Hepatocyte (in vitro differentiated cells): ENCODE results near the gene ITSN1. TPM values are rescaled to one million over a fixed set of nuclear protein-coding genes. Genes with fewer than 3 reads are reported as not detected.

Source experiments
- DNase-seq: peaks from one replicate; pipeline ENCODE4 v3.0.0-alpha.2; 2016; ENCODE audit warnings: low spot score
- H2AFZ ChIP-seq: fragments of 200-600 bp; sonication (generic); 2 replicates; pipeline ENCODE4 v1.6.0; 2016; ENCODE audit warnings: antibody characterized with exemption, mild to moderate bottlenecking
- H3K27ac ChIP-seq: fragments of 200-600 bp; sonication (generic); 2 replicates; pipeline ENCODE4 v1.5.1; 2016; ENCODE audit warnings: mild to moderate bottlenecking
- H3K27me3 ChIP-seq: fragments of 200-600 bp; sonication (generic); 2 replicates; pipeline ENCODE4 v1.6.1; 2016
- H3K36me3 ChIP-seq: fragments of 200-600 bp; sonication (generic); replicated peaks from 2 replicates; pipeline ENCODE4 v1.5.1; 2016; ENCODE audit warnings: low read depth; ENCODE audit not compliant: insufficient read depth
- H3K4me1 ChIP-seq: fragments of 200-600 bp; sonication (generic); 2 replicates; pipeline ENCODE4 v1.5.1; 2016; ENCODE audit warnings: mild to moderate bottlenecking, moderate library complexity; ENCODE audit not compliant: insufficient read depth
- H3K4me2 ChIP-seq: fragments of 200-600 bp; sonication (generic); 2 replicates; pipeline ENCODE4 v1.6.0; 2016
- H3K4me3 ChIP-seq: fragments of 200-600 bp; sonication (generic); 2 replicates; pipeline ENCODE4 v1.5.1; 2016; ENCODE audit warnings: mild to moderate bottlenecking
- H3K79me2 ChIP-seq: fragments of 200-600 bp; sonication (generic); 2 replicates; pipeline ENCODE4 v1.6.0; 2017; ENCODE audit warnings: mild to moderate bottlenecking
- H3K9me2 ChIP-seq: fragments of 200-600 bp; sonication (generic); replicated peaks from 2 replicates; pipeline ENCODE4 v1.6.0; 2017; ENCODE audit warnings: mild to moderate bottlenecking; ENCODE audit not compliant: insufficient read depth
- H3K9me3 ChIP-seq: fragments of 200-600 bp; sonication (generic); 2 replicates; pipeline ENCODE4 v1.5.1; 2016; ENCODE audit warnings: low read depth, mild to moderate bottlenecking
- H4K20me1 ChIP-seq: fragments of 200-600 bp; sonication (generic); 2 replicates; pipeline ENCODE4 v1.6.0; 2016; ENCODE audit warnings: mild to moderate bottlenecking; ENCODE audit not compliant: insufficient read depth, poor library complexity, severe bottlenecking
- EZH2 ChIP-seq: fragments of 200-600 bp; sonication (generic); IDR thresholded peaks from 2 replicates; pipeline ENCODE4 v1.6.1; 2016; ENCODE audit warnings: antibody characterized with exemption, mild to moderate bottlenecking, borderline replicate concordance
- EZH2phosphoT487 ChIP-seq: fragments of 200-600 bp; sonication (generic); IDR thresholded peaks from one replicate; pipeline ENCODE4 v1.6.1; 2018; ENCODE audit warnings: antibody characterized with exemption, mild to moderate bottlenecking, low read depth, moderate library complexity; ENCODE audit not compliant: unreplicated experiment, severe bottlenecking
- WGBS: methylation state at CpG from one replicate; pipeline ENCODE4 v1.1.6; 2016; ENCODE audit warnings: low lambda C conversion rate; ENCODE audit errors: missing lambda C conversion rate; 5-methylcytosine and 5-hydroxymethylcytosine counted together
- polyA plus RNA-seq: library from polyadenylated mRNA; unstranded; fragments of >200 nt; fragmentation: Nextera tagmentation; extraction: Ambion mirVana; gene quantifications from 2 replicates; pipeline ENCODE4 v1.2.1, GENCODE V29; 2016
- total RNA-seq: library from RNA; depleted of rRNA; stranded (reverse); fragments of >200 nt; gene quantifications from 2 replicates; pipeline ENCODE4 v1.2.3, GENCODE V29; 2014
- TF ChIP-seq, protein P1 (sequence below): fragments of 200-600 bp; sonication (generic); IDR thresholded peaks from 2 replicates; pipeline ENCODE4 v1.5.1; 2016; ENCODE audit warnings: antibody characterized with exemption, mild to moderate bottlenecking; ENCODE audit not compliant: poor library complexity

ITSN1 gene
- total and polyA plus RNA-seq, 2 experiments from 2014 or later: 43.6 to 46.0 TPM

DNA sequence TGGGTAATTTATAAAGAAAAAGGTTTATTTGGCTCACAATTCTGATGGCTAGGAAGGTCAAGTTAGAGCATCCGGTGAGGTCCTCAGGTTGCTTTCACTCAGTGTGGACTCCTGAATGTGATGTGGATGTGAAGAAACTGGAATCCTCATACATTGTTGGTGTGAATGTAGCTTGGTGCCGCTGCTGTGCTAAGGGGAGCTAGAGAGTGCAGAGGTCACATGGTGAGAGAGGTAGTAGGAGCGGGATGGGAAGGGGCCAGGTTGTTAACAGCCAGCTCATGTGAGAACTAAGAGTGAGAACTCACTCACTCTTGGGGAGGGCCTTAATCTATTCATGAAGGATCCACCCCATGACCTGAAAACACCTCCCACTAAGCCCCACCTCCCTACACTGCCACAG is 21.8 kb downstream of the ITSN1 start:
- peaks cover 7% of the 10 kb centered on the region for H3K9me3 ChIP-seq
- H4K20me1 ChIP-seq: peaks cover 5% of the 10 kb centered on the region
- no peak overlapping the region for H3K27ac ChIP-seq
- H3K4me1 ChIP-seq: no peaks in the 10 kb centered on the region
- H3K4me3 ChIP-seq: no peak overlapping the region
- DNase-seq: no peak
- 97% methylated on average over 3 of the region's 3 CpGs for whole genome bisulfite sequencing
- H3K9me2 ChIP-seq: no peaks in the 10 kb centered on the region
- no peak overlapping the region for H2AFZ ChIP-seq
- no peaks in the 10 kb centered on the region for H3K27me3 ChIP-seq
- TF ChIP-seq, protein P1, sequence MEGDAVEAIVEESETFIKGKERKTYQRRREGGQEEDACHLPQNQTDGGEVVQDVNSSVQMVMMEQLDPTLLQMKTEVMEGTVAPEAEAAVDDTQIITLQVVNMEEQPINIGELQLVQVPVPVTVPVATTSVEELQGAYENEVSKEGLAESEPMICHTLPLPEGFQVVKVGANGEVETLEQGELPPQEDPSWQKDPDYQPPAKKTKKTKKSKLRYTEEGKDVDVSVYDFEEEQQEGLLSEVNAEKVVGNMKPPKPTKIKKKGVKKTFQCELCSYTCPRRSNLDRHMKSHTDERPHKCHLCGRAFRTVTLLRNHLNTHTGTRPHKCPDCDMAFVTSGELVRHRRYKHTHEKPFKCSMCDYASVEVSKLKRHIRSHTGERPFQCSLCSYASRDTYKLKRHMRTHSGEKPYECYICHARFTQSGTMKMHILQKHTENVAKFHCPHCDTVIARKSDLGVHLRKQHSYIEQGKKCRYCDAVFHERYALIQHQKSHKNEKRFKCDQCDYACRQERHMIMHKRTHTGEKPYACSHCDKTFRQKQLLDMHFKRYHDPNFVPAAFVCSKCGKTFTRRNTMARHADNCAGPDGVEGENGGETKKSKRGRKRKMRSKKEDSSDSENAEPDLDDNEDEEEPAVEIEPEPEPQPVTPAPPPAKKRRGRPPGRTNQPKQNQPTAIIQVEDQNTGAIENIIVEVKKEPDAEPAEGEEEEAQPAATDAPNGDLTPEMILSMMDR: no peak
- TF ChIP-seq EZH2 (no peak), EZH2phosphoT487 (no peak)
- H3K79me2 ChIP-seq: peaks cover 98% of the 10 kb centered on the region
- H3K4me2 ChIP-seq: no peak overlapping the region
- no peaks in the 10 kb centered on the region for H3K36me3 ChIP-seq

DNA sequence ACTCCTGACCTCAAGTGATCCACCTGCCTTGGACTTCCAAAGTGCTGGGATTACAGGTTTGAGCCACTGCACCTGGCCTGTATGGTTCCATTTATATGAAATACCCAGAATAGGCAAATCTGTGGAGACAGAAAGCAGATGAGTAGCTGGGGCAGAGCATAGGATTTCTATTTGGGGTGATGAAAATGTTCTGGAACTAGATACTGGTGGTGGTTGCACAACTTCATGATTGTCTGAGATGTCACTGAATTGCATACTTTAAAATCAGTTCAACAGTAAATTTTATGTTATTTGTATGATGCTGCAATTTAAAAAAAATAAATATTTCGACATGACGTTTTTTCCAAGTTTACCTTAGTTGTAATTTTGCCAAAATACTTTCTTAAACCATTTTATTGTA is 23.9 kb downstream of the ITSN1 start:
- H3K27ac ChIP-seq: no peak overlapping the region
- H3K79me2 ChIP-seq: peaks cover 99% of the 10 kb centered on the region
- peaks cover 12% of the 10 kb centered on the region for H4K20me1 ChIP-seq
- H3K9me2 ChIP-seq: no peaks in the 10 kb centered on the region
- WGBS: 100% methylated on average over 2 of the region's 2 CpGs
- DNase-seq: no peak
- H3K4me2 ChIP-seq: no peak overlapping the region
- TF ChIP-seq EZH2 (no peak), EZH2phosphoT487 (no peak)
- TF ChIP-seq, protein P1: no peak
- no peak overlapping the region for H2AFZ ChIP-seq
- no peaks in the 10 kb centered on the region for H3K36me3 ChIP-seq
- H3K9me3 ChIP-seq: peaks cover under 1% of the 10 kb centered on the region
- no peaks in the 10 kb centered on the region for H3K27me3 ChIP-seq
- H3K4me3 ChIP-seq: no peak overlapping the region
- no peaks in the 10 kb centered on the region for H3K4me1 ChIP-seq

DNA sequence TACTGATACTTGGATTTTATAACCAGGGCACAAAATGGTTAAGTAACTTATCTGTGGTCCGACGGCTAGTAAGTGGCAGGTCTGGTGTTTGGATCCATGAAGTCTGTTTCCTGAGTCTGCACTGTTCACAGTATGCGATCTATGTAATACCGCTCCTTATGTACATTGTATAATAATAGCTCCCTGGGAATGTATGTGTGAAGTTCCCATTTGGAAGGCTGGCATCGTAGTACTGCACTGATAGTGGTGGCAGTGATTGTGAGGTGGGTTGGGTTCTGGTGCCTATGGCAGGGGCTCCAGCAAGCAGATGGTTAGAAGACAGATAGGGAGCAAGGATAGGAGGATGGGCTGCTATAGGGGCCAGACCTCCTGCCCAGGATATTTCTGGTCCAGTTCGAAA is 25.3 kb downstream of the ITSN1 start:
- Histone ChIP-seq H3K4me2 (no peak overlapping the region), H3K79me2 (peaks cover 99% of the 10 kb centered on the region), H3K4me3 (no peak overlapping the region), H2AFZ (no peak overlapping the region), H3K27ac (no peak overlapping the region), H3K9me3 (no peaks in the 10 kb centered on the region), H3K9me2 (no peaks in the 10 kb centered on the region), H3K36me3 (no peaks in the 10 kb centered on the region), H3K27me3 (no peaks in the 10 kb centered on the region), H3K4me1 (no peaks in the 10 kb centered on the region), H4K20me1 (peaks cover 12% of the 10 kb centered on the region)
- WGBS: 61% methylated on average over 6 of the region's 6 CpGs
- no peak for TF ChIP-seq EZH2phosphoT487
- TF ChIP-seq, protein P1: no peak
- TF ChIP-seq EZH2: no peak
- no peak for DNase-seq

DNA sequence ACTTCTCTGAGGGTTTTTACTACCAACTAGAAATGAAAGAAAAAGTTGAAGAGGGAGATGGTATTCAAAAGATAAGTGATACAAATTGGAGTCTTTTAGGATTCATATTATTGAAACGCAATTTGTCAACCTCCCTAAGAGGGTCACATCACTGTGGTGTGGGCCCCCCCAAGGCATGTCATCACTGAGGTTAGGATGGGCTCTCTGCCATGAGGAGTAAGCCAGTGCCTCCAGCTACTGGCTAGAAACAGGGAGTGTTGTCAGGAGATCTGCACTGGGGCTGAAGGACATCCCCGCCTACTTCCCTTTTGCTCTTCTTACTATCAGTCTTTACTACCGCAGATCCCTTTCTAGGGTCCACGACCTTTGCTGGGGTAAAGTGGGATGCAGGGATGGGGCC is 25.9 kb downstream of the ITSN1 start:
- Histone ChIP-seq H3K4me3 (no peak overlapping the region), H2AFZ (no peak overlapping the region), H3K79me2 (peaks cover 99% of the 10 kb centered on the region), H3K36me3 (no peaks in the 10 kb centered on the region), H3K9me2 (no peaks in the 10 kb centered on the region), H3K9me3 (no peaks in the 10 kb centered on the region), H3K27ac (no peak overlapping the region), H3K4me2 (no peak overlapping the region), H3K4me1 (no peaks in the 10 kb centered on the region), H3K27me3 (no peaks in the 10 kb centered on the region), H4K20me1 (peaks cover 12% of the 10 kb centered on the region)
- TF ChIP-seq EZH2phosphoT487 (no peak), EZH2 (no peak)
- TF ChIP-seq, protein P1: no peak
- no peak for DNase-seq
- 65% methylated on average over 4 of the region's 4 CpGs for WGBS
